Ectodermal cell (in vitro differentiated cells): ENCODE data around the gene SLC35B2.

Experiments
- H3K27ac ChIP-seq: 2 replicates; pipeline ENCODE4 v1.7.0; 2013; ENCODE audit warnings: mild to moderate bottlenecking, low read depth, low read length; ENCODE audit not compliant: insufficient read depth, poor library complexity, severe bottlenecking
- H3K27me3 ChIP-seq: 2 replicates; pipeline ENCODE4 v1.7.0; 2013; ENCODE audit warnings: mild to moderate bottlenecking, low read length; ENCODE audit not compliant: insufficient read depth, control insufficient read depth, poor library complexity, severe bottlenecking
- H3K36me3 ChIP-seq: one replicate; pipeline ENCODE4 v1.7.0; 2013; ENCODE audit warnings: low read length; ENCODE audit not compliant: control insufficient read depth, insufficient read depth
- H3K4me1 ChIP-seq: one replicate; pipeline ENCODE4 v1.7.0; 2013; ENCODE audit warnings: low read length; ENCODE audit not compliant: control insufficient read depth, insufficient read depth
- H3K4me3 ChIP-seq: 2 replicates; pipeline ENCODE4 v1.7.0; 2013; ENCODE audit warnings: low read depth, low read length, control low read depth; ENCODE audit not compliant: insufficient read depth
- H3K9me3 ChIP-seq: 2 replicates; pipeline ENCODE4 v1.7.0; 2013; ENCODE audit warnings: mild to moderate bottlenecking, low read length, moderate library complexity; ENCODE audit not compliant: control insufficient read depth
- WGBS, 2 experiments: methylation state at CpG; one replicate each; pipeline ENCODE4 v1.1.7; 2013; ENCODE audit warnings: missing lambda C conversion rate in 2 of 2; 5-methylcytosine and 5-hydroxymethylcytosine counted together

SLC35B2 gene

DNA sequence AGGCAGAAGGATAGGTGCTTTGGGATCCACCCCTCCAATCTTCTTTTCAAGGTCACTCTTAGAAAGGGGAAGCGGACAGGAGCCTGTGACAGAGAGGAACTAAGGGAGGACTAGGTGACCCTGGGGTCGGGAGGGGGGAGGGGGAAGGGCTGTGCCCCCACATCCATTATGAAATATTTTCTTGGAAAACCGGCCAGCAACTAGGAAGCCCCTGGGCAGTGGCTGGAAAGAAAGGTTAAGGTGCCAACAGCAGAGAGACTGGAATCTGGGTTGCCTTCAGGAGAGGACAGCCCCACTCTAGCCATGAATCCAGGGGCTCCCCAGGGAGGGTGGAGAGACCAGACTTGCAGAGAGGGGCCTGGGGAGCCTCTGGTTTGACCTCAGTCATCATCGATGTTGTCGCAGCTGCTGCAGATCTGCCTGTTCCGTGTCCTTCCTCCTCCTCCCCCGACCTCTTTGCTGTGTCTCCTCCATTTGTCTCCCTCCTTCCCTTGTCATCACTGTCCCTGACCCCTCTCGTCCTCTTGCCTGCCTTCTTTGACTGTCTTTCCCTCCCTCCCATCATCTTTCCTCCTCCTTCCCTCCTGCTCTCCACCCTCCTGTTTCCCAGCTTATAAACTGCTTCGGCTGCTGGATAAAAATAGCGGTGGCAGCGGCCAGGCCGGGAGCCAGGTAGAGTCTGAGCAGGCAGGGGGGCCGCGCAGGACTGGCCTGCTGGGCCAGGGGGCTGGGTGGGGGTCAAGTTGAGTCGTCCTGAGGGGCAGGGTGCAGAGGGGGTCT, 30.8 kb downstream of the SLC35B2 start:
- no peaks in the 10 kb centered on the region for H3K36me3 ChIP-seq
- H3K9me3 ChIP-seq: no peaks in the 10 kb centered on the region
- WGBS, 2 experiments: 59 to 68% methylated on average over 15 of the region's 15 CpGs
- H3K4me1 ChIP-seq: peaks cover 45% of the 10 kb centered on the region
- H3K27me3 ChIP-seq: no peaks in the 10 kb centered on the region
- H3K4me3 ChIP-seq: no peak overlapping the region
- H3K27ac ChIP-seq: no peak overlapping the region

DNA sequence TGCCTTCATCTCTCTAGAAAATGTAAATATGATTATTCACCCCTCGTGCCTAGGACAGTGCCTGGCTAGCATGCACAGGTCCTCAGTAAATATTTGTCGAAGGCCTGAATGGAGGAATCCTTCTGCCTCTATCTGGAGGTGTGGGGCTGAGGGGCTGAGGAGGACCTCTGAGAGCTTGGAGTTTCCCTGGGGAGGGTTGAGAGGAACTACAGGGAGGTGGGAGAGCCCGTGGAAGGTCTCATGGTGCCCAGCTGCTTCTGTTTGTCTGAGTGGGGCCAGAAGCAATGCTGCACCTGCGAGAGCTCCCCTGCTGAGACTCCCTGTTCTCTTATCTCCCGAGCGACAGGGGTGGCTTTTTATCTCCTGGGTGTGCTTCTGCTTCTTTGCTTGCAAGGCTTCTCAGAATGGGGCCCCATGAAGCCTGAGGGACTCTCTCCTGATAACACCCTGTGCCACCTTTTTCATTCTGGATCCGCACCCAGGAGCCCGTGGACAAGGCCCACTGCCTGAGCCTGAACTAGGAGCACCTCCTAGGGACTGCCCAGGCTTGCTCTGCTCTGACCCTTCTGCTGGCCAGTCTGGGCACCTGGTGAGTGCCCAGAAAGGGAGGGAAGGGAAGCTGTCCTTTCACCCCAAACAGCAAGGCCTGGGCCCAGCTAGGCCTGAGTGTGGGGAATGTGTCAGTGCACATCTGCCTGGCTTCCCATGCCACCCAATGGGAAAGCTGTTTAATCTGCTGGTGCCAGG, 31.6 kb downstream of the SLC35B2 start:
- Histone ChIP-seq H3K27ac (no peak overlapping the region), H3K9me3 (no peaks in the 10 kb centered on the region)
- 72 to 73% methylated on average over 8 of the region's 8 CpGs for WGBS, 2 experiments

DNA sequence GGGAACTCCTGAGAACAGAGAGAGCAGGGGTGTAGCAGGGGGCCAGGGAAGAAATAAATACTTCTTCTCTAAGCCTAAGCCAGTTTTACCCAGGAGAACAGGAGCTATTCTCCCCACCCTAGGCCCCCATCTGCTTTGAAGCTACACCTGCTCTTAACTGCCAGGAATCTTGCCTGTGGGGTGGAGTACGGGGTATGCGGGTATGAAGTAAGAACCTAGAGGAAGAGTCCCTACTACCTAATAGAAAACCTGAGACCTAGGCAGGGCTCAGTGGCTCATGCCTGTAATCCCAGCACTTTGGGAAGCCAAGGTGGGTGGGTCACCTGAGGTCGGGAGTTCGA, 32.4 kb downstream of the SLC35B2 start:
- Histone ChIP-seq H3K27me3 (no peaks in the 10 kb centered on the region), H3K4me3 (peak overlapping the region; percentile 54), H3K9me3 (no peaks in the 10 kb centered on the region), H3K4me1 (peaks cover 46% of the 10 kb centered on the region), H3K36me3 (no peaks in the 10 kb centered on the region), H3K27ac (no peak overlapping the region)
- 93 to 94% methylated on average over 4 of the region's 4 CpGs for WGBS, 2 experiments

More for the DNA sequence above, 31.6 kb downstream of the SLC35B2 start:
- Histone ChIP-seq H3K36me3 (no peaks in the 10 kb centered on the region), H3K4me3 (no peak overlapping the region), H3K4me1 (peaks cover 46% of the 10 kb centered on the region), H3K27me3 (no peaks in the 10 kb centered on the region)

DNA sequence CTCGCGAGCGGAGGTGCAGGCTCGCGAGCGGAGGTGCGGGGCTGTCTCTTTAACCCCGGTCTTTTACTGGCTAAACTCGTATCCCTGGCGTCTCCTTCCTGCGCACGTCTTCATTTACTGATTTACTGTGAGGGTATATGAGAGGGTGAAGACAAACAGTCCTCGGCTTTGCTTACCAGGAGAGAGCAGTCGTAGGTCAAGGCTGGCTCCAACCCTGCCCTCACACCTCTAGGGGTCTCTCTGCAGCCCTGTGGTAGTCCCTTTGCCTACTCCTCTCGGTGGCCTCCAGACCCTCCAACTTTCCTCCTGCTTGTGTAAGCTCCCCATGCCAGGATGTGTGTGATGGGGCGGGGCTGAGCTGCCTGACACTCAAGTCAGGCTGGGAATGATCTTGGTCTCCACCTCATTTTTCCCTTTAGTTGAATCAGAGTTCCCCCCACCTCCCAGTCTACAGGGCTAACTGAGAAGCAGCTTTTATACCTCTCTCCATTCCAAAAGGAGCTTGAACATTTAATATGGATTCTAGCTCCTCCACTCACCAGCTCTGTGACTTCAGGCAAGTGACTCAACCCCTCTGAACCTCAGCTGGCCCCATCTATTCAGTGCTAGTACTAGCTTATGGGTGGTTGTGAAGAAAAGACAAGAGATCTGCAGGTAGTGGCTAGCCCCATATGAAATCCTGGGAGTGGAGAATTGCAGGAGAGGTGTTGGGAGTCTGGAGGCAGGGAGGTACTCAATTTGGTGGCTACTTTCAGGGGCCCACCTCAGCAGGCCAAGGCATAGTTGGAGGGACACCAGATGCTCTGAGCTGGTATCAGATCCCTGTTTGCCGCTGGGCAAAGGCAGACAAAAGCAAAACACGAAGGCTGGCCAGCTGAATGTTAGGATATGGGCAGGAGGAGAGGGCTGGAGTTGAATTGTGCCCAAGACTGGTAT, 33.0 kb downstream of the SLC35B2 start:
- 7 to 8% methylated on average over 18 of the region's 18 CpGs for WGBS, 2 experiments
- no peaks in the 10 kb centered on the region for H3K27me3 ChIP-seq
- no peaks in the 10 kb centered on the region for H3K36me3 ChIP-seq
- H3K9me3 ChIP-seq: no peaks in the 10 kb centered on the region
- H3K4me3 ChIP-seq: peak overlapping the region; percentile 54
- peaks cover 46% of the 10 kb centered on the region for H3K4me1 ChIP-seq
- H3K27ac ChIP-seq: no peak overlapping the region

DNA sequence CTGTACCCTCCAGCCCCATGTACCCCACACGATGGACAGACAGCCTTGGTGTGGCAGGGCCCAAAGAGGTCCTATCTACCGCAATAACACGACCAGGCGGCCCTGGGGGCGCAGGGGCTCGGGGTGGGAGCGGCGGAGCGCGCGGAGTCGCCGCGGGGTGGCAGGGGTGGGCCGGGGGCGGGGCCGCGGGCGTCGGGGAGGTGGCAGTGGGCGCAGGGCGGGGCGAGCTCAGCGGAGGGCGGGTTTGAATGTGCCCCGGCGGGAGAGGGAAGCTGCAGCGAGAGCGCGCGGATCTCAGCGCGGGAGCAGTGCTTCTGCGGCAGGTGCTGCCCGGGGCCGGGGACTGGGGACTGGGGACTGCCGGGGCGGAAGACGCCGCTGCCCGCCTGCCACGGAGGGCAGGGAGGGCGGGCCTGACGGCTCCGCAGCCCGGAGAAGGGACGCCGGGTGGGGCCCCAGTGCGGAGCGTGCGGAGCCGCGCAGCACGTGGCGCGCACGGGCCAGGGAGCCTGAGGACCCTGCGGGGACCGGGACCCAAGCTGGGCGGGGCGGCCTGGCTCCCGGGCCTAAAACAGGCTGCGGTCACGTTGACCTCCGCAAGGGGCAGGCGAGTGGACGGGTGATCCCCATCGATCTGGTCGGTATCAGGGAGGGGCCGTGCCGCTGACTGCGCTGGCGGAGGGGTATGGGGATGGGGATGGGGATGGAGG, 33.9 kb downstream of the SLC35B2 start, which contains the start of gene SLC29A1:
Gene SLC29A1 (plus strand): TSS at position 277 of the 710 bp plus-strand sequence. CDS start 3,719 bp downstream, outside the sequence.
- 0% methylated on average over 73 of the region's 73 CpGs for WGBS, 2 experiments
- Histone ChIP-seq H3K27me3 (no peaks in the 10 kb centered on the region), H3K4me1 (peaks cover 48% of the 10 kb centered on the region), H3K27ac (no peak within 1 kb of the TSS), H3K9me3 (no peaks in the 10 kb centered on the region), H3K36me3 (no peaks in the 10 kb centered on the region), H3K4me3 (peak within 1 kb of the TSS; percentile 54)

DNA sequence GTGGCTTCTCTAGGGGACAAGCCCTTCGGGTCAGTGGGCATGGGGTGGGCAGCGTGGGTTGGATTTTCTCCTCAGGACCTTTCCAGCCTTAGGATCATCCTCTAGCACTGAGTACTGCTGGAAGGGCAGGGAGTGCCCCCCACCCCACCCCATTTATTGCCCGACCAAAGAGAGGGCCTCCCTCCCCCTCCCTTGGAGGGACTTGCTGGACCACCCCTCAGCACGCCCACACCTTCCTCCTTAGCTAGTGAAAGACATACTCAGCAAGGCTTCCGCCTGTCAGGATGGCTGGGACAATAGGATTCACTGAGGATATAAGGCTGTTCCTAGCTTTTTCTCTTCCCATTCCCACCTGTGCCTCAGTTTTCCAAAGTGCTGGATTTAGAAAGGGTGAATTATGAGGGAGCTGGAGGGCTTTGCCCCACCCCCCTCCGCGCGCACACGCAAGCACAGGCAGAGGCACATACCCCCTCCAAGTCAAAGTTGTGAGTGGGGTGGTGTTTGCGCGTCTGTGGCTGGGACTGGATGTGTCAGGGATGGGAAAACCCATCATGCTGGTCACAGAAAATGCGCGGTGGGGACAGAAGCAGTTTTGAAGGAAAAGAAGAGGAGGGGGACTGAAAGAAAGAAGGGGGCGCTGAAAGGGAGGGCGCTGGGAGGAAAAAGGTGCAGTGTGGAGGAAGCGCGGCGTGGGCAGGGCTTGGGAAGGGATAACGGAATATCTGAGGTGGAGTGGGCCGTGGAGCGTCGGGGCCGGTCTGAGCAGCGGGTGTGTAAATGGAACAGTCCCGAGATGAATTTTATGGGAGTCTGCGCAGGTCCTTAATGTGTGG, 34.6 kb downstream of the SLC35B2 start:
- H3K36me3 ChIP-seq: no peaks in the 10 kb centered on the region
- H3K27ac ChIP-seq: no peak overlapping the region
- H3K27me3 ChIP-seq: no peaks in the 10 kb centered on the region
- H3K9me3 ChIP-seq: no peaks in the 10 kb centered on the region
- H3K4me1 ChIP-seq: peaks cover 55% of the 10 kb centered on the region
- H3K4me3 ChIP-seq: peak overlapping the region; percentile 54
- 6 to 9% methylated on average over 26 of the region's 26 CpGs for WGBS, 2 experiments

DNA sequence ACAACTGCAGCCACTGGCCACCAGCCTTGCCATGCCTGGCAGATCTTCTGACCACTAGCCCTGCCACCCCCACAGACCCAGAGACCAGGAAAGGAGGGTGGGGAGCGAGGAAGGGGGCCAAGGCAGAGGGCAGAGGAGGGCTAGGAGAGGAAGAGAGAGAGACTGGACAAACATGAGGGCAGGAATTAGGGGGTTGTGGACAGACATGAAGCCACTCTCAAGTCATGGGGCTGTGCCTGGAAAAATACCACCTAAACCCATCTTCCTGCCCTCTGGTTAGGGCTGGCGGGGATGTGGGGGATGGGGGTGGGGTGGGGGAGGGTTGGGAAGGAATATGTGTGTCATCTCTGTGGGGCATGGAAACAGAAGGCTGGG, 35.4 kb downstream of the SLC35B2 start:
- Histone ChIP-seq H3K4me1 (peaks cover 59% of the 10 kb centered on the region), H3K4me3 (no peak overlapping the region)

DNA sequence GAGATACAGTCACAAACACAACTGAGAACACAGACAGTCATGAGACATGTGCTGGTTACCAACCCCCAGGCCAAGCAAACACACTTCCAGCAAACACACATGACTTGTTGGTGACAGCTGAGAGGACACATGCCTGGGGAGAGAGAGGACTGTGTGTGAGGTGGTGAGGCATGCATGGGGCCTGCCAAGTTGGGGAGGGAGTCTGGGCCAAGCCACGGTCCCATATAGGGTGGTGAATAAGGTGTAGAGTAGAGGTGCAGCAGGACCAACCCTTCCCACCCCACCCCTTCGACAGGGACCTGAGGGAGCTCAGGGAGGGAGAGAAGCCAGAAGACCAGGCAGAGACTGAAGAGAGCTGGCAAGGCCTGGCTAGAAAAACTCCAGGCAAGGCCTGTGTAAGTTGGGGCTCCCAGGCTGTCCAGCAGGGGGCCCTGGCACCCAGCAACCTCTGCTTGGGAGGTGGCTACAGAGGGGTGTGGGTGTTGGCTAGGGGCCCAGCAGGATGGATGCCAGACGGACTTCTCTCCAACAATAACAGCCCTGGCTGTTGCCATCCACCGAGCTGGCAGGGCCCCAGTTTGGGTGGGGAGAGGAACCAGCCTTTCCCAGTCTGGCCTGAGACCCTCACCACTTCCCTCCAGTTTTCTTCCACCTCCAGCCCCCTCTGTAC, 35.9 kb downstream of the SLC35B2 start:
- H3K9me3 ChIP-seq: no peaks in the 10 kb centered on the region
- peaks cover 59% of the 10 kb centered on the region for H3K4me1 ChIP-seq
- WGBS, 2 experiments: 26 to 51% methylated on average over 4 of the region's 4 CpGs
- H3K27me3 ChIP-seq: no peaks in the 10 kb centered on the region
- H3K4me3 ChIP-seq: no peak overlapping the region
- no peaks in the 10 kb centered on the region for H3K36me3 ChIP-seq
- no peak overlapping the region for H3K27ac ChIP-seq

More for the DNA sequence above, 35.4 kb downstream of the SLC35B2 start:
- WGBS, 2 experiments: 66 to 87% methylated on average over 1 to 2 of the region's 2 CpGs
- Histone ChIP-seq H3K27me3 (no peaks in the 10 kb centered on the region), H3K9me3 (no peaks in the 10 kb centered on the region), H3K27ac (no peak overlapping the region), H3K36me3 (no peaks in the 10 kb centered on the region)
